ENCODE results near the gene KIF5C.

Gene KIF5C

DNA sequence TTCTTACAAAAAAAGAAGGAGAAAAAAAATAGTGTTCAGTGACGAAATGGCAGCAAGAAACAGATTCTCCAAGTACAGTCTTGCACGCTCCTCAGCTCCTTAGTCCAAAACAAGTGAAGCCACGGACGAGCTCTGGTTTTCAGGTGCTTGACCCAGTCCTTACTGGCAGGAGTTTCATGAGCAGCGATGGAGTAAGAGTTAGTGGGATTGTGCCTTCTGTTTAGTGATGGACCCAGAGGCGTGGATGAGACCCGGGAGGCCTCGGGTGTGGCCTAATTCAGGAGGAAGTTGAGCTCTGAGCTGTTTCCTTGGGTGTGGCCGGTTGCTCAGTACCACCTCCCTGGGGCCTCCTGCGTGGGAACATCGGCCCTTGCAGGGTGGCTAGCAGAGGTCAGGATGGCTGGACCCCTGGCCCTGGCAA, 52.0 kb downstream of the KIF5C start:
- DNase-seq: peak; percentile 70 to 74

DNA sequence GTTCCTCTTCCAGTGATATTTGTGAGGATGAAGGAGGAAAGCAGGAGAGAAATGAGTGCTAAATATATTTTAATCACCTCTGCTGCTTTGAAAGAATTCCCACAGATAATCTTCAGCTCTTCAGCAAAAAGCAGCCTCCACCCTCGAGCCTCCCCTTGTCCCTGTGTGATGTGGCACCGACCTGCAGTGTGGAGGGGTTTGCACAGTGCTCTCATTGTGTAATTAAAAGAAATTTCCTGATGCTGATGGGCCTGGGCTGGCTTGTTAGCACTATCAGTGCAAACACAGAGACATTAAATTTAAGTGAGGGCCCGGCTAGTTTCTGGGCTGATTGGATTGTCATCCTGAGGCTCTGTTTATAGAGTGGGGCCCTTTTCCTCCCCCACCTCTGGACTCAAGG, 53.4 kb downstream of the KIF5C start:
- no peak for DNase-seq

DNA sequence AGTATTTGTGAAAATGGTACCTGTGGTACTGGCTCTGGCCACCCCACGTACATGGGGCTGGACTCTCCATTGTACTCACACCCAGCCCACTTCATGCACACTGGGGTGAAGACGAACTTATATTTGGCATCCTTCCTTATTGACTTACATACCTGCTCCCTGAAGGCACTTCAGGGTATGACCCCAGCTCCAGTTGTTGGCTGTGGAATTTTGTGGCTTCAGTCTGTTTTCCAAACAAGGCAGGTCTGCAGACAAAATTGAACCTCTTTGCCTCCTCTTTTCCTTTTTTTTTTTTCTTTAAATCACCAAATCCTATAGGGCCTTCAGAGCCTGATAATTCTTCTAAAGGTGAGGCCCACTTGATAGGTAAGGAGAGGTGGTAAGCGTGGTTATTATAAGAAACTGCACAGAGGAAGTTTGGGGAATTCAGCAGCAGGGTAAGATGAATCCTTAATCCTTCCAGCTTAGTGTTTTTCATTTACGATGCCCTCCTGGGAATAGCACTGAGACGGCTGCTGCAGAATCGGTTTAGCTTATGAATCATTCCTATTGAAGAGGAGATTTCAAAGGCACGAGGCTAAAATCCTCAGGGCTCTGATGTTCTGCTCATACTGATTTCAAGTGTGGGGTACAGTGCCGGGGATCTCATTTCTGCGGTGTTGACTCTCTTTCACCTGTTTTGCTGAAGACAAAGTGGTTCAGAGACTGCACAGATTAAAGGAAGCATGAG, 55.2 kb downstream of the KIF5C start:
- no peak for DNase-seq

DNA sequence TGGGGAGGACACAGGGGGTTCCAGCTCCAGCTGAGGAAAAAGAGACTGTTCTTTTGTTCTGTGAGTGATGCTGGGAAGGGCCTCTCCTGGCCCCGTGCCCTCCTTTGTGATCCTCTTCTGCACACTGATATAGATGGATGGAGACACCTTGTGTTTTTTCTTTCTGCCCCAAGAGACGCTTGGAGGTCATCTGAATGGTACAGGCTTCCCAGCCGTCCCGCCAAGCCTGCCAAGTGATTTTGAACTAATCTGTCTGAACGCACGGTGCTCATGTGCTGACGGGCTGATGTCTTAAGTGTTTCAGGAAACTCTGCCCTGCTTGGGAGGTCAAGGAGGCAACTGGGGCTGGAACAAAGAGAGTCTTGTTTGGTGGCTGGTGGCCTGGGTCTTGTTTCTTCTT, 57.5 kb downstream of the KIF5C start:
- DNase-seq: no peak

DNA sequence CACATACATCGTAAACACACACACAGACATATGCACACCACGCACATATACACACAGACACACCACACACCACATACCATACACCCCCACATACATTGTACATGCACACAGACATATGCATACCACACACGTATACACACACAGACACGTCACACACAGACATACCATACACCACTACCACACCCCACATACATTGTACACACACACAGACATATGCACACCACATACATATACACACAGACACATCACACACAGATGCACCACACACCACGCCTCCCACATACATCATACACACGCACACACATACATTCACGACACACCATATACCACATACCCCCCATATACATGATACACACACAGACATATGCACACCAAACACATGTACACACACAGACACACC, 58.4 kb downstream of the KIF5C start:
- DNase-seq: no peak

DNA sequence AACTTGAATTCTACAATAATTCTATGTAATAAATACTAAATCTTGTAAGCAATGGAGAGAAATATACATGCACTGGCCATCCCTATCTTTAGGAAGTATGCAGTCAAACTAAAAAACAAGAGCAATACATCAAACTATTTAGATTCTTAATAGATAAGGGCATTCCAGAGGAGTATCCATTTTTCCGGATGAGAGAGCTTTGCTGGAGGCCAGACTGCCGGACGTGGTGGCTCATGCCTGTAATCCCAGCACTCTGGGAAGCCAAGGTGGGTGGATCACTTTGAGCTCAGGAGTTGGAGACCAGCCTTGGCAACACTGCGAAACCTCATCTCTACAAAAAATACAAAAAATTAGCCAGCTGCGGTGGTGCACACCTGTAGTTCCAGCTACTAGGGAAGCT, 60.8 kb downstream of the KIF5C start:
- DNase-seq: no peak

DNA sequence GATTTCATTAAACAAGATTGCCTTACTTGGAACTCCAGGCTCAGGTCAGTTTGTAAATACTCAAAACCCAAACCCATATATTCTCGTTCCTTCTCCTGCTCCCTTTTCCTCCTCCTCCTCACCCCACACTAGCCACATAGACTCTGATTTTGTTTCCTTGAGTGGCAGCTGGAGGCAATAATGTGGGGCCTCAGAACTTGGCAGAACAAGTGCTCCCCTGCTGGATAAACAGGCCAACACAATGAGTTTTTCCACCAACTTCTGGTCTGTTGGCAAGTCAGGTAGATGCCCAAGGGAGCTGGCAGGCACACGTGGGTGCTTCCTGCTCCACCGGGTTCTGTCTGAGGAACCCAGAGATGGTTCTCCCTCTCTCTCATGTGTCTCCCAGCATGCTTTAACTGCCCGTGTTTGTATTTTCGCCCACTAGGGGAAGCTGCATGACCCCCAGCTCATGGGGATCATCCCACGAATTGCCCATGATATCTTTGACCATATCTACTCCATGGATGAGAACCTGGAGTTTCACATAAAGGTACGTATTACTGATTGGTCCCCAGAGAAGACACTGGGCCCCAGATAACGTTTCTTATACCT, 61.9 kb downstream of the KIF5C start:
- no peak for DNase-seq

DNA sequence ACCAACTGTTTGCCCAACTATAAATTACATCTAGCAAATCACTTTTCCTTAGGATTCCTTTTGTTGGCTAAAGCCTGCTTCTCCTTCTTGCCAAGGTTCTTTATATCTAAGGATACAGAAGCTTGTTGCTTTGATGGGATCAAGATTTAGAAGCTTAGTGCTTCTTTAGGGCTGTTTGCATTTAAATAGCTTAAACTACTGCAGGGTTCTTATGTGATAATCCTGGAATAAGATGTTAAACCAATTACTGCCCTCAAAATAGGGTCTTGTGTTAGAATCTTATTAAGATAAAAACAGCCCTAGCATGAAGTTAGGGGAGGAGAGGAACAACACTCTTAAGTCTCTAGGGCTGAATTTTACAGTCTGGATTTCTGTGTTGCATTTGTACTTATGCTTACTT, 64.2 kb downstream of the KIF5C start:
- DNase-seq: no peak

DNA sequence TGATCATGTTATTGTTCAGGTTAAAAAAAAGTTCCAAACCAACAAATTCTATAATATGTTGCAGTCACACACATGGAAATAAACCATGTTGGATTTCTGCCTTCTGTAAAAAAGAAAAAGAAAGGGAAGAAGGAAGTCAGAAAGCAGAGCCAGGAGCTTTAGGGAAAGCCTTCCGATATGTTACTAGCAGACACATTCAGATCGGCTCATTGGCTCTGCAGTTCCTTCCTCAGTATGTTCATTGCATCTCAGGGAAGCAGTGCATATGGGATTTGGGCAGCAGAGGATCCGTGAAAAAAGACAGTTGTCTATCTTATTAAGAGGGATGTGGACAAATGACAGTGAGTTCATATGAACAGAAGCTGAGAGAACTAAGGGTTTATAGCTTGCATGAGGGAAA, 68.1 kb downstream of the KIF5C start:
- no peak for DNase-seq

DNA sequence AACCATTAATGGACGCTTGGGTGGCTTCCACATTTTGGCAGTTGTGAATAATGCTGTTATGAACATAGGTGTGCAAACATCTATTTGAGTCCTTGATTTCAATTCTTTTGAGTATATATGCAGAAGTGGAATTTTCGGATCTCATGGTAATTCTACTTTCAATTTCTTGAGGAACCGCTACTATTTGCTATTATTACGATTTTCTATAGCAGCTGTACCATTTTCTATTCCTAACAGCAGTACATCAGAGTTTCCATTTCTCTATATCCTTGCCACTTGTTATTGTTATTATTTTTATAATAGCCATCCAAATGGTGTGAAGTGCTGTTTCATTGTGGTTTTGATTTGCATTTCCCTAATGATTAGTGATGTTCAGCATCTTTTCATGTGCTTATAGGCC, 69.5 kb downstream of the KIF5C start:
- DNase-seq: no peak

DNA sequence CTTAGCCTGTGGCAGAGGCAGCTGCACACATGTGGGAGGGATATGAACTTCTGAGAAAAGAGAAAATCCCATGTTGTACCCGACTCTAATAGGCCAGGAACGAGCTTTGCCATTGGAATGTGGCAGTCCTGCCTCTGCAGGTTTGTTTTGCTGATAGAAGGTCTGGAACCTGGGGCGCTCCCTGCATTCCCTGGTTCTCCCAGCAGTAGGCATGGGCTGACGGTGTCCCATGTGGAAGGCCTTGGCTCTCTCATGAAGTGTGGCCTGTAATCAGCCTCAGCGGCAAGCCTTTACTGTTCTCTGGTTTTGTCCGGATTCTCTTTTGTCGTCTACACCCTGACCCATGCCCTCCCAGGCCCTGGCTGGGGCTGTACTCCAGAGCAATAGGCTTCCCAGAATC, 72.3 kb downstream of the KIF5C start:
- DNase-seq: no peak

DNA sequence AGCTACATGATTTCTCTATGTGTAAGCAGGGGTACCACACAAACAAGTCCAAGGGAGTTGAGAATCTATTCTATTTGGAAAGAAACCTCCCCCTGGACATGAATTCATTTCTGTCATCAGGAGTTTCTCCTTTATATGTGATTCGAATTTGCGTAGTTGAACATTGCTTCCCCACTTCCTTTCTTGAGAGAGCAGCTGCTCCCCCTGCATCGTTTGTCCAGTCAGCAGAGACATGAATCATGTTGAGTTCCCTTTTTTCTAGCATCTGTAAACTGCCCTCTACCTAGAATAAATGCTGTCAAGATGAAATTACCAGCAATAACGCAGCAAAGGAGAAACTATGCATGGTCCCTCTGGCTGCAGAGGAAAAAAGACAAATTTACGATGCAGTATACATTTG, 73.8 kb downstream of the KIF5C start:
- DNase-seq: peak; percentile 77 to 78

DNA sequence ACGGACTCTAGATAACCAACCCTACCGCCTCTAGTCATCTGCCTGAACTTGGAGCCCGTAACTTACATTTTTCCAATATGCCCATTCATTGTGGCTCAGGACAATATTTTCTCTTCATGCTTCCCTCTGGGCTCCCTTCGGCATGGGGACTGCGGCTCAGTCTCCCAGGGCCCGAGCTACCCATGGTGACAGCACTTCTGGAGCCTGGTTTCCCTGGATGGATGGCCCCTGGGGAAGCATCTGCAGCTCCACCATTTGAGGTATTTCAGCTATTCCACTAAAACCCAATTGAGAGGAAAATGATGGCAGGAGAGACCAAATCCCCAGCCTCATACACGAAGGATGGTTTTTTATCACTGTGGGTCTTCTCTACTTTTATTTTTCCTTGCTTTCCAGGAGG, 74.3 kb downstream of the KIF5C start:
- no peak for DNase-seq

DNA sequence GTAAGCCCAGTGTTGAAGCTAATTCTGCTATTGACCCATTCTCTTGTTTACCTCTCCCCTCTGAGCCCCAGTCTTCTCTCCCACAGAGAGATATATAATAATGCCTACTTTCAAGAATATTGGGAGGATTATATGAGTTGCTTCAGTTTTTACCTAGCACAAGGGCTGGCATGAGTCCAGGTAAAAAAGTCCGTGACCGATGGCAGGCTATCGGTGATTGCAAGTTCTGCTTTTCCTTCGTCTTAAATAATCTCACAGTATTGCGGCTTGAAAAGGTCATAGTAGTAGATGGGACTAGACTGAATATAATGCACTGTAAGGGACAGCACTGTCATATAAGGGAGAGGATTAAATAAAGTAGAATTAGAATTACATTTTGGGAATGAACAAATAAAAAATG, 77.6 kb downstream of the KIF5C start:
- no peak for DNase-seq

DNA sequence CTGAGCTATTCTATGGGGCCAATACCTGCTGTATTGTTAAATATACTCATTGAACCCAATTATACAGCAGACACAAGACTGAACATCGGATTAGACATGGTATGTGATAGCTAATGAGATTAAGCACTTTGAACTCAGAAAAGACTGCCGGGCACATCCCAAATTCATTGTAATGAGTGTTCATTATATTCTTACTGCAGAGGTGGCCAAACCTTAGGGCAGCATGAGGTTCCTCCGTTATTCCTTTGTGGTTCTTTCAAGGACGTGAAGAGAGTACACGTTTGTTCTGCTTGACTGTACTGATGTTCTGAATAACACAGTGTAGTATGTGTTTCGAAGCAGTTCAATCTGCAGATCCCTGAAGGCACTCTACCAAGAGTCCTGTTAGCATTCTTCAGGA, 78.4 kb downstream of the KIF5C start:
- no peak for DNase-seq

DNA sequence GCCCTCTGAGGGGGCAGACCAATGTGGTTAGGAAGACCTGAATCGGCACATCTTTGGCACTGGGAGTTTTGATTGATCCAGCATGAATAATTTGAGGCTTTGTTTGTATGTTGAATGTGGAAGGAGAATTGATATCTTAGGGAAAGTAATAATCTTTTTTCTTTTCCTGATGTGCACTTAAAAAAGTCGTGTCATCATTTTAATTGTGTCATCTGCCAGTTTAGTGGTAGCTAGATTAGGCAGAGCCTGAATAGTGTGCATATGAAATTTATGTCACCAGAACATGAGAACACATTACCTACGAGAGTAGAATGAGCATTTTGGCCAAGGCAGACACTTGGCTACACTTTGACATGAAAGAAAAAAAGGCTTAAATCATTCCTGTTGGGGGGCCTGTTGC, 79.5 kb downstream of the KIF5C start:
- no peak for DNase-seq

DNA sequence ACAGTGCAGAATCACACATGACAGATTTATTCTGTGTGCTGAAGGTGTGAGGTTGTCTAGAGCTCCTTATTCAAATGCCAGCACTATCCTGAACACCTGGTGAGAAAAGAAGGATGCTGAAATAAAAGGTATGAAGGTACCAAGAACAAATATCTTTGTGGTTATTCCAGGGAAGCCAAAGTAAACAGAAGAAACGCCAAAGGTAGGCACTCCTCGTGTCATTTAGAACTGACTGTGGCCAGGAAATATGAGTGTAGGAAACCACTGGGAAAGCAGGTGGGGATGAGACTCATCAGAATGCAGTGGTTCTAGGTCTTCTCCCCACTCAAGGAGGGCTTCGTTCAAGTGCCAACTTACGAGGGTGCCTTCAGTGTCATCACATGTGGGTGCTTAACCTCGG, 80.8 kb downstream of the KIF5C start:
- no peak for DNase-seq

DNA sequence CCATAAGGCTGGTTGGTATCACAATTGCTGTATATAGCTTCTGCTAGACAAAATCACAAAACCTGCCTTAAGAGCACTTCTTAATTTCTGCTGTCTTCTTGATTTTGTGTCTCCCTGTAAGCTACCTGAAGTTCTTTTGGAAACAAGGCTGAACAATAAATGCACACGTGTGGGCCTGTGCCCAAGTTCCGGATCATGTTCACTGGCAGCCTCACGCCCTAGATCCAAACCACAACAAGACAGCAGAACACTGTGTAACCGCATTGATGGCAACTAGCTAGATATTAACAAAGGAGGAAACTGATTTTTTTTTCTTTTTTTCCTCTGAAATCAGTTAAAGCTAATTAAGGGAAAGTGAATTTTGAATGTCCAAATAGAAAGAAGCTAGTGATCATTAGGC, 82.0 kb downstream of the KIF5C start:
- no peak for DNase-seq

DNA sequence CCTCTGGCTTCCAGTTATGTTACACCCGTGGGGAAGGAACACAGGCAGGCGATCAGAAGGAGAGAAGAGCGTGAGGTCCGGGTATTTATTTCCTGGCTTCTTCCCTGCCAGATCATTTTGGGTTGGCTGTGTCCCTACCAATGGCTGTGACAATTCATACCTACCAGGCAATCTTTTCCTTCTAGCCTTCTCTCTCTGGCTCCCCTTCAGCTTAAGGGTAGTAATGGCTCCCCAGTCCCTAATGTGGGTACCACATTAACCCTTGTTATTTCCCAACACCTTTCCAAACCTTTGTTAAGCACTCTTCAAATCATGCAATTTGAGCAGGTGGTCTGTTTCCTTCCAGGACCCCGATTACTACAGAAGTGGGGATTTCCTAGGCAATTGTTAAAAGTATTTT, 84.7 kb downstream of the KIF5C start:
- no peak for DNase-seq

DNA sequence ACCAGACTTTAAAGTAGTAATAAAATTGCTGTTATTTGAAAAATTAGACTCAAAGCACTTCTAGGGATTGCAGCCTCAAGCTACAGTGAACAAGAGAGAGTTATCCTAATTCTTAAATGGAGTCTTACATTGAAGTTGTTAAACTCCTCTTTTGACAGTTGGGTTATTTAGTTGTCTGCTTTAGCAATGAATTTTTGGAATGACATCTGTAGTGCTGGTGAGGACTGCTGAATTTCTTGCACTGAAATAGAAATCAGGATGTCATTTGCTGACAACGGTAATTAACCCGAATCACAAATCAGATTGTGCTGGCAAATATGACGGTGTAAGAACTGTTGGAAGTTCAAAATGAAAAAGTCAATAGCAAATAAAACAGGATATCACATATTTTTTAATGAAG, 85.5 kb downstream of the KIF5C start:
- no peak for DNase-seq

DNA sequence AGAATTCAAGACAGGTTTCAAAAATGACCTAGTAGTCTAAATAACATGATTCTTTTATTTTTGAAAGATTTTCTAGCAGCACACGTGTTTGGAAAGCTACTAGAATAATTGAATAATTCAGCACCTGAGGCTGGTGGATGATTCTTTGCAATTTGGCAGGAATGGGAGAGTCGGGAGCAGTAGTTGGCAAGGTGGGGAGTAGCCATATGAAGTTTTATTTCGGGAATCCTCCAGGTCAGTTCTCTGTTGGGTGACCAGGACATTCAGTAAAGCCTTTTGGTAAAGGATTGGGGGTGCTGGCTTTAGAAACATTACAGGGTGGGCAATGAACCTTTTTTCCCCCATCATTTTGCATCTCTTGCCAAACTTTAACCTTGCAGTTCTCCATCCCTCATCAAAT, 88.4 kb downstream of the KIF5C start:
- DNase-seq: no peak

DNA sequence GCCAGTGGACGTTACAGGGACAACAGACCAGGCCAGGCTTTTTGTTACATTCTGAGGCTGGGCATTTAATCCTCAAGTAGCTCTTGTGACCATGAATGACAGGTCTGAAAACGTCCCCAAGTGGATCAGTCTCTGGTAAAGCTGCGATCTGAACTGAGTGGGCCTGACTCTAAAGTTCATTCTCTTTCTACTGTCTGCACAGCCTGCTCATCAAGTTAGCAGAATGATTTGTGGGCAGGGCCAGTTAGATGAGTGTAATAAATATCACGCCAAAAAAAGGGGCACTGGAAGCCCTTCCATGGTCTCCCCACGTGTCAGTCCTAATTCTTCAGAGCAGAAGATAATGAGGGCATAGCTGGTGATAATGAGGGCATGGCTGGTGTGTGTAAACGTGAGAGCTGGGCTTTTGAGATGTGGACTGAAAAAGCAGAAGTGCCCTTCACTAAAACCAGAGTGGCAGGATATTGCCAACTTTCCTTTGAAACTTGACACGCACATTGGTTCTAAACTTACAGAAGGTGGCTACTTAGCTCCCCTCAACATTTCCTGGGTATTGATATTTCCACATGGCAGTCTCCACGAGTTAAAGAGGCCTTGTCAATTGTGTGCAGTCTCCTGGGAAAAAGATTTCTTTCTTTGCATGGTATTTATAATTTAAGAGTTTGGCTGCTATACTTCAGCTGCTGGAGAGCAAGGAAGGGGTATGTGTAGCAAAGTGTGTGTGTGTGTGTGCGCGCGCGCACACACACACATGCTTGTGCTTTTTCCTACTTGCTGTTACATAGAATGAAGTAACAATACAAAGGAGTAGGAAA, 90.8 kb downstream of the KIF5C start:
- DNase-seq: peak; percentile 43 to 55

DNA sequence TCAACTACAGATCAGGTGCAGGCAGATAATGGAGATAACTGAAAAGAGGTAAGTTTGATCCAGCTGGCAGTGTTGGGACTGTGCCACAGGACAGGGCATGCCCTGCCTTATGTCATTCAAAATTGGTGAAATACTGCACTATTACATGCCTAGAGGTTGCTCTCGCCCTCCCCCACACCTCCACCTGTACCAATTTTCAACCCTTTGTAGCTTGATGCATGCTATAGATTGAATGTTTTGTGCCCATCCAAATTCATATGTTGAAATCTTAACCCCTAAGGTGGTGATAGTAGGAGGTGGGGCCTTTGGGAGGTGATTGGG, 91.4 kb downstream of the KIF5C start:
- DNase-seq: no peak

DNA sequence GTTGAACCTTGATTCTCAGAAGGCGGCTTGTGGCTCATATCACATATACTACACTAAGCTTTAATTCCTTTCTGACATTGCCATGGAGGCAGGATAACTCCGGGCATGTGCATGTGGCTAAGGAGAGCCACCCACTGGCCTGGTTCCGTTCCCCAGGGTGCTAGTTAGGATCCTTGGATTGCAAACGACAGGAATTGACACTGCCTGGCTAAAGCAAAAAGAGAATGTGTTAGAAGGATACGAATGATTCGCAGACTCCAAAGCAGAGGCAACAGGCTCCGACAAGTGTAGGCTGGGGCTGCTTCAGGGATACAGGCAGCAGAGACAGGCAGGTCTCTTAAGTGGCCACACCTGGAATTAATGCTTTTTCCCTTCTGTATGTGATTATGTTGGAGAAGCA, 92.0 kb downstream of the KIF5C start:
- no peak for DNase-seq
